ENCODE results near the gene TBC1D1.

TBC1D1 gene, protein sequence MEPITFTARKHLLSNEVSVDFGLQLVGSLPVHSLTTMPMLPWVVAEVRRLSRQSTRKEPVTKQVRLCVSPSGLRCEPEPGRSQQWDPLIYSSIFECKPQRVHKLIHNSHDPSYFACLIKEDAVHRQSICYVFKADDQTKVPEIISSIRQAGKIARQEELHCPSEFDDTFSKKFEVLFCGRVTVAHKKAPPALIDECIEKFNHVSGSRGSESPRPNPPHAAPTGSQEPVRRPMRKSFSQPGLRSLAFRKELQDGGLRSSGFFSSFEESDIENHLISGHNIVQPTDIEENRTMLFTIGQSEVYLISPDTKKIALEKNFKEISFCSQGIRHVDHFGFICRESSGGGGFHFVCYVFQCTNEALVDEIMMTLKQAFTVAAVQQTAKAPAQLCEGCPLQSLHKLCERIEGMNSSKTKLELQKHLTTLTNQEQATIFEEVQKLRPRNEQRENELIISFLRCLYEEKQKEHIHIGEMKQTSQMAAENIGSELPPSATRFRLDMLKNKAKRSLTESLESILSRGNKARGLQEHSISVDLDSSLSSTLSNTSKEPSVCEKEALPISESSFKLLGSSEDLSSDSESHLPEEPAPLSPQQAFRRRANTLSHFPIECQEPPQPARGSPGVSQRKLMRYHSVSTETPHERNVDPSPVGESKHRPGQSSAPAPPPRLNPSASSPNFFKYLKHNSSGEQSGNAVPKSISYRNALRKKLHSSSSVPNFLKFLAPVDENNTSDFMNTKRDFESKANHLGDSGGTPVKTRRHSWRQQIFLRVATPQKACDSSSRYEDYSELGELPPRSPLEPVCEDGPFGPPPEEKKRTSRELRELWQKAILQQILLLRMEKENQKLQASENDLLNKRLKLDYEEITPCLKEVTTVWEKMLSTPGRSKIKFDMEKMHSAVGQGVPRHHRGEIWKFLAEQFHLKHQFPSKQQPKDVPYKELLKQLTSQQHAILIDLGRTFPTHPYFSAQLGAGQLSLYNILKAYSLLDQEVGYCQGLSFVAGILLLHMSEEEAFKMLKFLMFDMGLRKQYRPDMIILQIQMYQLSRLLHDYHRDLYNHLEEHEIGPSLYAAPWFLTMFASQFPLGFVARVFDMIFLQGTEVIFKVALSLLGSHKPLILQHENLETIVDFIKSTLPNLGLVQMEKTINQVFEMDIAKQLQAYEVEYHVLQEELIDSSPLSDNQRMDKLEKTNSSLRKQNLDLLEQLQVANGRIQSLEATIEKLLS (N-terminal part only)

DNA sequence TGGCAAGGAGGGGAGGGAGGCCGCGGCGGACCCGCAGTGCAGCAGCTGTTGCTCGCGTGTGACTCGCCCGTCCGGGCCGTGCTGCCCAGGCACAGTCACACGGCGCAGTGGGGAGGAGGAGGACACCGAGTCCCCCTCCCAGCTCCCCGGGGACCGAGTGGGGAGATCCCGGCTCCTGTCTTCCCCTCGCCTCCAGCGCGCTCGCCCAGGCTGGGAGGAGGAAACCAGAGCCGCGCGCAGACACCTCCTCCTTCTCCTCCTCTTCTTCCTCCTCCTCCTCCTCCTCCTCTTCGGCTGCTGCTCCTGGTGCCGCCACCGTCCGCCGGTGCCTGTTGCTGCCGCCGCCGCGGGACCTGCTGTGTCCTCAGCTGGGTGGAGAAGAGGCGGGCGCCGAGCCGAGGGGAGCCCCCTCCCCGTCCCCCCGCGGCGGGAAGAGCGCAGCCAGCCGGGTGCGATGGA is at the start of gene TBC1D1:
Gene TBC1D1 (plus strand): TSS at position 284 of the 459 bp plus-strand sequence. CDS start 11,012 bp downstream, outside the sequence.
- DNase-seq (ENCODE audit: low read depth): no peak

- no peak for DNase-seq (ENCODE audit: low read depth)
Observed at GRCh38 chr4:37844204-37844603, 46.7 kb upstream of the TBC1D1 start.

DNA sequence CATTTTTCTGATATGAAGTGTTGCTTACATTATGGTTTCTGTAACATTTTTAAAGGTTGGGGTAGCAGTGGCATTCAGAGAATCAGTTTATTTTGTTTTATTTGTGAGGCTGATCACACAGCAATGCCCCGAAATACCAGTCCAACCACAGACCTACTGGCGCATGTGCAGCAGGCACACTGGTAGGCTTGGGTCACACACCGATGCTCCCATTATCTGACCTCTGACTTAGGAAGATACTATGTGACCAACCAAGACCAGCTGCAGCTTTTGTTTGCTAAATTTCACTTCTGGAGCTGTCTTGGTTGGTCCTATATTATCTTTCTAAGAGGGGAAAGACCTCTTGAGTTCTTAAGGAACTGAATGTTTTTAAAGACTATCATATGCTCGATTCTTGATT is 45.7 kb upstream of the TBC1D1 start:
- no peak for DNase-seq (ENCODE audit: low read depth)

- DNase-seq (ENCODE audit: low read depth): no peak
Observed at GRCh38 chr4:37847311-37847884, 43.5 kb upstream of the TBC1D1 start.

DNA sequence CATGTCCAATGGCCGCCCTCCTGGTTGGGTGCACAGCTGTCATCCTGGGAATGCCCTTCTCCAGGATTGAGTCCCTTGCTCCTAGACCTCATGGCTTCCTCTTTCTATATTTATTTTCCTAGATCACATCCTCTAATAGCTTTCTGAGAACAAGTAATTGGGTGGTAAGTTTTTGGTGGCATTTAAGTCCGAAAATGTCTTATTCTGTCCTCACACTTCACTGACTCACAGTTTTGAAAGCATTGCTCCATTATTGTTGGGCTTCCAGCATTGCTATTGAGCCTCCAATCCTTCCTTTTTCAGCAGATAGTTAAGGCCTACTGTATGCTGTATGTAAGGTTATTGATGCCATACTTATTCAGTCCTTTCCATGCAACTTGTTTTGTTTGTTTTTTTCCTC is 38.5 kb upstream of the TBC1D1 start:
- DNase-seq (ENCODE audit: low read depth): no peak

- DNase-seq (ENCODE audit: low read depth): no peak
Observed at GRCh38 chr4:37858112-37858511, 32.8 kb upstream of the TBC1D1 start.

GRCh38 chr4:37858872-37859271 is 32.0 kb upstream of the TBC1D1 start:
- no peak for DNase-seq (ENCODE audit: low read depth)

- DNase-seq (ENCODE audit: low read depth): no peak
Observed at GRCh38 chr4:37860266-37860665, 30.6 kb upstream of the TBC1D1 start.

GRCh38 chr4:37862961-37863360 is 27.9 kb upstream of the TBC1D1 start:
- no peak for DNase-seq (ENCODE audit: low read depth)

DNA sequence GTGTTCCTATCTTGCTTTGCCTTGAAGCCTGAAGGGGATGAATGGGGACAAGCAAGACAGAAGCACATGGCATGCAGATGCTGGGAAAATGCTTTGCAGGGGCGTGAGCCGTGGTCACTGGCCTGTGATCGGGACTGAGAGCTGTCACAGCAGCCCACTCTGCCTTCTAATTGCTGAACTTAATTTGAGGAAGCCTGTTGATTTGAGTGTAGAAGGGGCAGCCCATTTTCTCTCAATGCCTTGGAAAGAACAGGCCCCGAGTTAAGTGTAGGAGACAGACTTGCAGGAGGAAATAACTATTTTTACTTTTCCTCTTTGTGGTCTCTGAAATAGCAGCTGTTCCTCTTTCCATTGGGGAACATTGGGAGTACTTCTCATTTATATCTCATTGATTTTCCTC is 26.1 kb upstream of the TBC1D1 start:
- DNase-seq (ENCODE audit: low read depth): no peak

DNA sequence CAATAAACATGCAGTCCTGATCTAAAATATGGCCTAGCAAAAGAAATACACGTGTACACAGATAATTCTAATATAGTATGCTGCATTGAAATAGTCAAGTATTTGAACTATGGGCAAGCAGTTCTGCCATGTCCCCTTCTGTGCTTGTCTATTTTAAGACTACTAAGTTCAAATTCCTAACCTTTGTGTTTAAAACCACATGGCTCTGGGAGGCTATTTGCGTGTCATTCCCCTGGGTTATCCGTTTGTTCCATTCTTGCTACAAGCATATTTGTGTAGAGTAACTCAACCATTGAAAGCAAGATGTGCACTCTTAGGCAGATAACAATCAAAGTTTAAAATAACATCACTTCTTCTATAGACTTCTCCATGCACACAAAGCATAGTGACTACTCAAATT is 25.4 kb upstream of the TBC1D1 start:
- no peak for DNase-seq (ENCODE audit: low read depth)

DNA sequence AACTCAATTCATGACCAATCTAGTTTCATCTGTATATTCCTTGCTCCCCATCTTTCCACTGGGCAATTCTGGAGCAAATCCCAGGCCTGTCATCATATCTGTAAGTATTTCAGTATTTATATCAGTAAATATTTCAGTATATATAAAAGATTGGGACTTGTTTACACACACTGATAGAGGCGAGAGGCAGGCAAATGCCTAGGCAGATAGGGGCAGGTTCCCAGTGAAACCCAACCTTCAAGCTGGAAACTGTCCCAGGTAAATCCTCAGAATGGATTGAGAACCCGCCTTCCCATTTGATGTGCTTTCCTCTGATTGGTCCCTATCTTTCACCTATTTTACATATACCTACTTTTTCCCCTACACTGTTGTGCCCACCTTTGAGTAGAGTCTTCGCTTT is 23.8 kb upstream of the TBC1D1 start:
- DNase-seq (ENCODE audit: low read depth): no peak

GRCh38 chr4:37868238-37868637 is 22.6 kb upstream of the TBC1D1 start:
- DNase-seq (ENCODE audit: low read depth): no peak

- no peak for DNase-seq (ENCODE audit: low read depth)
Observed at GRCh38 chr4:37872310-37872988, 18.4 kb upstream of the TBC1D1 start.

- DNase-seq (ENCODE audit: low read depth): no peak
Observed at GRCh38 chr4:37873386-37873785, 17.5 kb upstream of the TBC1D1 start.

GRCh38 chr4:37876156-37876555 is 14.7 kb upstream of the TBC1D1 start:
- no peak for DNase-seq (ENCODE audit: low read depth)

- no peak for DNase-seq (ENCODE audit: low read depth)
Observed at GRCh38 chr4:37879365-37879764, 11.5 kb upstream of the TBC1D1 start.

DNA sequence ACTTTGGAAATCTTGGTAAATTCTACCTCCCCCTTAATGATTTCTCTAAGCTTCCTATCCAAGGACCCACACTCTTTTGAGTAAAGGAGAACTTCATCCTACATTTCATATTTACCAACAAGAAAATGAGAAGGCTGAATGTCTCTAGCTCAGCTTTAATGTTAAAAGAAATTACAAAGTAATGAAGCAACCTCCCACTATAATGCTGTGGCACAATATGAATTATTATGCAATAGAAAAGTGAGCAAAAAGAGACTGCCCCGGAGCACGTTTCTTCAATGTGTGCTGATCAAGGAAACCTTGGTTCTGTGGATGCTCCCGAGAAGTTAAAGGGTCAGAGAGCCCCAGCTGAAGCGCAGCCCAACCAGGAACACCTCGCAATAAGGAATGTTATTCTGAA is 9.1 kb upstream of the TBC1D1 start:
- no peak for DNase-seq (ENCODE audit: low read depth)

DNA sequence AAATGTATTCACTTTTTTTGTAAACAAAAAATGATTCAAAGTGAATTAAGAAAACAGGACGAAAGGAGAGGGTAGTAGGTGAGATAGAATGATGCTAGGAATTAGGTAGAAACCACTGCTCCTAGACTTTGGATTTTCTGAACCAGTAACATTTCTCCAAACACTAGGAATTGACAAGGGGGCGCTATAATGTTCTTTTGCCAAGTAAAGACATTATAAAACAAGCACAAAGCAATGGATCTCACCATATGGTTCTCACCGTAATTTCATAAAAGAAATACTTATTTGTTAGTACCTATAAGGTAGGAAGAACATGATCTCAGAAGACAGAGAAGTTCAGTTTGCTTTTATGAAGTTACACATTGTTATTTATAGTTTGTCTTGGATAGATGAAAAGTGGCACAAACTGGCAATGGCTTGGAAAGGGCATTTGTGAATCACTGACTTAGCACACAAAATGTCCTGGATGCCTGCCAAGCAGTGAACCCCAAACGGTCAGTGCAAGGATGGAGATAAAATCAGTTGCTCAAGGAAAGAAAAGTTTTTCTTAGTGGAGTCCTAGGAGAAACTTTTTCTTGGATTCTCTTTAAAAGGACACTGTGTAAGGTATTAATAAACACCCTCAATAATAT is 8.1 kb upstream of the TBC1D1 start:
- no peak for DNase-seq (ENCODE audit: low read depth)

GRCh38 chr4:37884855-37885487 is 5.9 kb upstream of the TBC1D1 start:
- DNase-seq (ENCODE audit: low read depth): no peak

Measured in GM04503 (cell line).